H1 (cell line): ENCODE results near the gene DNAAF5. TPM values are rescaled to one million over a fixed set of nuclear protein-coding genes. Genes with fewer than 3 reads are reported as not detected.

Source experiments
- CTCF ChIA-PET: fragments of 300-600 bp; sonication (Branson Sonifier 250); formaldehyde crosslinking; loops from one replicate; lab custom pipeline; 2021; ENCODE audit not compliant: partially characterized antibody; lab: Charles Lee
- POLR2A ChIA-PET: fragments of 300-600 bp; sonication (Branson Sonifier 250); formaldehyde crosslinking; loops from one replicate; lab custom pipeline; 2021; ENCODE audit warnings: inconsistent platforms; ENCODE audit not compliant: partially characterized antibody; lab: Charles Lee
- DNase-seq, 2 experiments: peaks; one replicate each; pipeline versions ENCODE4 v3.0.0 to v3.0.0-alpha.2; 2010 to 2022; ENCODE audit warnings: low spot score in 2 of 2, low read depth in 1 of 2, mixed read lengths in 1 of 2
- FAIRE-seq: peaks from 2 replicates; lab custom pipeline; 2011; peaks lifted over from hg19 to GRCh38; lab: Jason Lieb, UNC
- H2AFZ ChIP-seq: 2 replicates; pipeline ENCODE4 v1.8.1; 2012; ENCODE audit warnings: low read length, inconsistent platforms
- H2AK5ac ChIP-seq: 2 replicates; pipeline ENCODE4 v1.6.1; 2013; ENCODE audit warnings: low read depth, low read length
- H2BK120ac ChIP-seq: replicated peaks from 2 replicates; pipeline ENCODE3; 2013; ENCODE audit warnings: low read depth, low read length, inconsistent platforms
- H2BK12ac ChIP-seq: 2 replicates; pipeline ENCODE4 v1.6.1; 2013; ENCODE audit warnings: low read depth, low read length
- H2BK15ac ChIP-seq: 2 replicates; pipeline ENCODE4 v1.6.1; 2013; ENCODE audit warnings: low read length
- H2BK20ac ChIP-seq: 2 replicates; pipeline ENCODE4 v1.6.1; 2013; ENCODE audit warnings: low read length
- H2BK5ac ChIP-seq: 2 replicates; pipeline ENCODE4 v1.6.1; 2013; ENCODE audit warnings: low read depth, low read length
- H3K14ac ChIP-seq: 2 replicates; pipeline ENCODE4 v1.6.1; 2013; ENCODE audit warnings: inconsistent platforms; ENCODE audit not compliant: insufficient read length
- H3K18ac ChIP-seq: 2 replicates; pipeline ENCODE4 v1.6.1; 2013; ENCODE audit warnings: low read length; ENCODE audit errors: extremely low read depth
- H3K23ac ChIP-seq: 2 replicates; pipeline ENCODE4 v1.6.1; 2013; ENCODE audit warnings: inconsistent platforms; ENCODE audit not compliant: insufficient read length
- H3K23me2 ChIP-seq: 2 replicates; pipeline ENCODE4 v1.6.1; 2013; ENCODE audit warnings: low read depth, low read length
- H3K27ac ChIP-seq: 2 replicates; pipeline ENCODE4 v1.6.1; 2011; ENCODE audit warnings: low read depth, low read length, inconsistent platforms
- H3K27me3 ChIP-seq, 4 experiments: replicated peaks in 1 of 4; 1 replicate in 1 of 4; 2 replicates in 3 of 4; pipeline versions ENCODE4 v1.6.1 to v1.8.1; 2011 to 2013; ENCODE audit warnings: low read length in 3 of 4, mild to moderate bottlenecking in 3 of 4, inconsistent platforms in 2 of 4, mixed read lengths in 2 of 4, moderate library complexity in 1 of 4; ENCODE audit not compliant: control insufficient read depth in 3 of 4, insufficient read depth in 3 of 4; ENCODE audit errors: extremely low read depth in 1 of 4
- H3K36me3 ChIP-seq, 4 experiments: 2 replicates each; pipeline versions ENCODE4 v1.6.1 to v1.8.1; 2011 to 2013; ENCODE audit warnings: mild to moderate bottlenecking in 4 of 4, low read length in 3 of 4, moderate library complexity in 2 of 4, control low read depth in 1 of 4, inconsistent platforms in 1 of 4; ENCODE audit not compliant: insufficient read depth in 4 of 4, control insufficient read depth in 2 of 4
- H3K4ac ChIP-seq: replicated peaks from 2 replicates; pipeline ENCODE3; 2013; ENCODE audit warnings: low read length, low read depth, mixed read lengths, inconsistent platforms; ENCODE audit not compliant: insufficient read length
- H3K4me1 ChIP-seq, 4 experiments: replicated peaks in 1 of 4; 1 replicate in 1 of 4; 2 replicates in 3 of 4; pipeline versions ENCODE4 v1.6.1 to v1.8.1; 2011 to 2013; ENCODE audit warnings: low read length in 3 of 4, inconsistent platforms in 2 of 4, mixed read lengths in 1 of 4; ENCODE audit not compliant: insufficient read depth in 4 of 4, control insufficient read depth in 3 of 4
- H3K4me2 ChIP-seq, 2 experiments: 2 replicates each; pipeline versions ENCODE4 v1.6.1 to v1.8.1; 2011 to 2013; ENCODE audit warnings: low read depth in 2 of 2, low read length in 2 of 2, control low read depth in 1 of 2, inconsistent platforms in 1 of 2, mild to moderate bottlenecking in 1 of 2; ENCODE audit not compliant: insufficient read depth in 1 of 2
- H3K4me3 ChIP-seq, 4 experiments: fragments of 200-600, 300-600 bp in 1 of 4; sonication (generic), shearing (Covaris generic), sonication (Bioruptor Twin) in 1 of 4; 2 replicates each; pipeline versions ENCODE4 v1.5.1 to v1.8.1; 2011 to 2016; ENCODE audit warnings: low read length in 4 of 4, low read depth in 3 of 4, control low read depth in 2 of 4, inconsistent platforms in 2 of 4, mild to moderate bottlenecking in 2 of 4, mixed read lengths in 1 of 4, moderate library complexity in 1 of 4; ENCODE audit not compliant: insufficient read depth in 2 of 4; ENCODE audit errors: extremely low read depth in 1 of 4
- H3K56ac ChIP-seq: replicated peaks from 2 replicates; pipeline ENCODE3; 2013; ENCODE audit warnings: low read depth, mild to moderate bottlenecking, mixed read lengths, low read length, inconsistent platforms; ENCODE audit not compliant: insufficient read length
- H3K79me1 ChIP-seq: 2 replicates; pipeline ENCODE4 v1.6.1; 2013; ENCODE audit warnings: low read depth, low read length, control low read depth
- H3K79me2 ChIP-seq, 2 experiments: 2 replicates each; pipeline versions ENCODE4 v1.6.1 to v1.8.1; 2012 to 2013; ENCODE audit warnings: low read length in 2 of 2, mild to moderate bottlenecking in 2 of 2, inconsistent platforms in 1 of 2; ENCODE audit not compliant: insufficient read depth in 2 of 2, control insufficient read depth in 1 of 2
- H3K9ac ChIP-seq, 4 experiments: replicated peaks in 1 of 4; 1 replicate in 1 of 4; 2 replicates in 3 of 4; pipeline versions ENCODE4 v1.6.1 to v1.8.1; 2011 to 2013; ENCODE audit warnings: low read depth in 3 of 4, low read length in 3 of 4, control low read depth in 2 of 4, mild to moderate bottlenecking in 2 of 4, moderate library complexity in 2 of 4, inconsistent platforms in 1 of 4; ENCODE audit errors: extremely low read depth in 1 of 4
- H3K9me3 ChIP-seq, 2 experiments: 2 replicates each; pipeline versions ENCODE4 v1.6.1 to v1.8.1; 2012 to 2013; ENCODE audit warnings: mild to moderate bottlenecking in 2 of 2, moderate library complexity in 2 of 2, control low read depth in 1 of 2, inconsistent platforms in 1 of 2, low read depth in 1 of 2, low read length in 1 of 2, mixed read lengths in 1 of 2; ENCODE audit not compliant: insufficient read depth in 2 of 2
- H4K20me1 ChIP-seq, 2 experiments: replicated peaks in 1 of 2; 2 replicates each; pipeline versions ENCODE3 to v1.8.1; 2011 to 2013; ENCODE audit warnings: inconsistent platforms in 2 of 2, low read length in 2 of 2, mild to moderate bottlenecking in 1 of 2; ENCODE audit not compliant: insufficient read depth in 2 of 2, control insufficient read depth in 1 of 2
- H4K5ac ChIP-seq: 2 replicates; pipeline ENCODE4 v1.6.1; 2013; ENCODE audit warnings: low read length, low read depth, mixed read lengths, inconsistent platforms; ENCODE audit not compliant: insufficient read length
- H4K8ac ChIP-seq: 2 replicates; pipeline ENCODE4 v1.8.0; 2013; ENCODE audit warnings: mild to moderate bottlenecking, moderate library complexity, low read length, inconsistent platforms; ENCODE audit not compliant: insufficient read depth; ENCODE audit errors: extremely low read depth
- H4K91ac ChIP-seq: replicated peaks from 2 replicates; pipeline ENCODE3; 2013; ENCODE audit warnings: low read length, mixed read lengths, inconsistent platforms; ENCODE audit not compliant: insufficient read length
- EZH2 ChIP-seq: fragments of 200-600 bp; sonication (generic); IDR thresholded peaks from 2 replicates; pipeline ENCODE4 v1.7.1; 2012; ENCODE audit warnings: low read depth, mild to moderate bottlenecking, moderate library complexity, low read length, inconsistent platforms; ENCODE audit not compliant: severe bottlenecking
- KDM4A ChIP-seq: IDR thresholded peaks from one replicate; pipeline ENCODE4 v1.7.1; 2012; ENCODE audit warnings: low read depth, mild to moderate bottlenecking, moderate library complexity, low read length, inconsistent platforms; ENCODE audit not compliant: severe bottlenecking
- POU5F1 ChIP-seq: IDR thresholded peaks from 2 replicates; pipeline ENCODE4 v1.6.1; 2011; ENCODE audit warnings: low read depth, mild to moderate bottlenecking, low read length, moderate library complexity
- RBBP5 ChIP-seq: IDR thresholded peaks from 2 replicates; pipeline ENCODE4 v1.7.1; 2012; ENCODE audit warnings: low read depth, mild to moderate bottlenecking, inconsistent platforms, low read length, moderate library complexity, borderline replicate concordance
- SP1 ChIP-seq: IDR thresholded peaks from 2 replicates; pipeline ENCODE4 v1.6.1; 2011; ENCODE audit warnings: low read depth, low read length
- SUZ12 ChIP-seq: fragments of 200-600 bp; sonication (generic); IDR thresholded peaks from 2 replicates; pipeline ENCODE4 v1.6.1; 2012; ENCODE audit warnings: mild to moderate bottlenecking, inconsistent platforms, low read length, moderate library complexity, mixed read lengths
- WGBS, 2 experiments: shearing (Covaris generic) in 1 of 2; methylation state at CpG; one replicate each; pipeline versions ENCODE4 v1.1.6 to v1.1.7; 2013 to 2015; ENCODE audit warnings: low lambda C conversion rate in 2 of 2, mixed read lengths in 2 of 2, inconsistent platforms in 1 of 2, low coverage in 1 of 2, missing lambda C conversion rate in 1 of 2; ENCODE audit not compliant: insufficient replicate concordance in 2 of 2, insufficient coverage in 1 of 2, insufficient read length in 1 of 2; ENCODE audit errors: extremely low coverage in 1 of 2, missing lambda C conversion rate in 1 of 2; 5-methylcytosine and 5-hydroxymethylcytosine counted together
- polyA plus RNA-seq, 7 experiments: library from polyadenylated mRNA; depleted of rRNA in 3 of 7; stranded (reverse) in 5 of 7; unstranded in 2 of 7; fragments of >200 nt in 5 of 7; fragments of 200-250 nt in 2 of 7; gene quantifications; 1 replicate in 5 of 7; 2 replicates in 1 of 7; 4 replicates in 1 of 7; pipeline versions ENCODE4 v1.2.1 to v1.2.3, GENCODE V29; 2011 to 2013; ENCODE audit warnings: missing spikeins in 2 of 7, mixed read lengths in 2 of 7
- total RNA-seq: library from RNA; stranded (reverse); fragmentation: NEBNext Ultra II Directional; extraction: Animal tissue kit (Norgen Biotek cat#: 25700); gene quantifications from 2 replicates; pipeline ENCODE4 v1.2.1, GENCODE V29; 2021

DNAAF5 gene
- total and polyA plus RNA-seq, 2 of the 8 experiments (the other 6 are each of a cell fraction or from before 2014, with no cell fraction given), result 55.1 to 95.9 TPM

GRCh38 chr7:690478-691360 lies 35.8 kb upstream of the DNAAF5 start:
- FAIRE-seq (no peak), DNase-seq (no peak)

More at GRCh38 chr7:690478-691360, 35.8 kb upstream of the DNAAF5 start:
- Histone ChIP-seq H3K27ac (no peak overlapping the region), H3K4me2 (no peak overlapping the region), H3K4me3 (no peak overlapping the region), H3K56ac (no peak overlapping the region), H3K23ac (no peak overlapping the region), H3K9ac (no peak overlapping the region), H2BK12ac (no peak overlapping the region), H2AFZ (no peak overlapping the region), H3K79me1 (no peaks in the 10 kb centered on the region), H3K4me1 (no peaks in the 10 kb centered on the region), H3K79me2 (no peaks in the 10 kb centered on the region; a peak in 1 of 4 replicates), H2BK20ac (no peak overlapping the region), H3K14ac (no peak overlapping the region), H4K20me1 (no peaks in the 10 kb centered on the region), H3K4ac (no peak overlapping the region), H3K18ac (no peak overlapping the region), H4K91ac (no peak overlapping the region), H3K23me2 (no peaks in the 10 kb centered on the region), H3K36me3 (peaks cover 0 to 20% (median 8%) of the 10 kb centered on the region in 4 experiments; a peak in 5 of 8 replicates), H2BK15ac (no peak overlapping the region), H4K8ac (peak overlapping the region; percentile 51; the same call in 1 of the 2 replicates), H3K27me3 (no peaks in the 10 kb centered on the region), H2BK120ac (no peak overlapping the region), H4K5ac (no peak overlapping the region), H3K9me3 (peaks cover 12 to 22% of the 10 kb centered on the region in 2 experiments; a peak in 3 of 4 replicates), H2AK5ac (no peak overlapping the region), H2BK5ac (no peak overlapping the region)
- CTCF ChIA-PET, result interaction anchor here (0.7 to 2.1 kb wide), 3 partner anchors 25 to 96 kb away, joined by 3 to 5 read pairs (median 3); no protein-coding TSS in a partner anchor
- POLR2A ChIA-PET, result interaction anchor here (0.9 kb wide), 1 partner anchor 8 kb away, joined by 3 read pairs; no protein-coding TSS in a partner anchor
- WGBS, 2 experiments, result 93% methylated on average over 27 of the region's 27 CpGs; no CpG with 5 or more reads in 1 of the 2 experiments
- TF ChIP-seq RBBP5 (no peak), SP1 (no peak), KDM4A (no peak), POU5F1 (no peak), SUZ12 (no peak), EZH2 (no peak)
